Measurements from ENCODE around the gene KCNQ1. TPM values are rescaled to one million over a fixed set of nuclear protein-coding genes. Genes with fewer than 3 reads are reported as not detected.

The KCNQ1 gene
- total and polyA plus RNA-seq, 2 donors (not counting 1 experiment from before 2014, with no cell fraction given) = not detected

DNA sequence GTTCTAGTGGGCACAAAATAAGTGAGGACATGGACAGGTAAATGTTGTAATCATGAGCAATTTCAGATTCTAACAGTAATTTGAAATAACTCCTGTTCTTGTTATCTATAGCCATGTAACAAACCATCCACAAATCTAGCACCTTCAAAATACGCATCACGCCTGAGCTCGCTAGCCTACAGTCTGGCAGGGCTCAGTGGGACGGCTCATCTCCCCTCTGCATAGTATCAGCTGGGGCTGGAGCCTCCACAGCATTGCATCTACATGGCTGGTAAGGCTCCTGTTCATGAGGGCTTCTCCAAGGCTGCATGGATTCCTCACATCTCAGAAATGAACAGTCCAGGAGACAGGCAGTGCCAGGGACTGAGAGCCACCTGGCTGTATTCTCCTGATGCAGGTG lies 112.6 kb downstream of the KCNQ1 start:
- Histone ChIP-seq H3K27ac (ENCODE audit: insufficient read depth, low read length) (no peak overlapping the region), H3K4me3 (replicated peaks in 1 of 4; ENCODE audit: control extremely low read depth in 1 of 4, insufficient read depth in 1 of 4, low read depth in 3 of 4, low read length in 4 of 4) (no peak overlapping the region), H3K4me1 (ENCODE audit: control insufficient read depth, extremely low read depth, insufficient read depth, low read length) (no peaks in the 10 kb centered on the region), H3K4me2 (ENCODE audit: extremely low read depth, insufficient read depth, low read length) (no peak overlapping the region), H4K20me1 (ENCODE audit: control insufficient read depth, extremely low read depth, insufficient read depth, low read length) (no peaks in the 10 kb centered on the region), H3K79me2 (ENCODE audit: control insufficient read depth, insufficient read depth, low read length) (no peaks in the 10 kb centered on the region), H3K36me3 (ENCODE audit: control insufficient read depth, insufficient read depth, low read length) (no peaks in the 10 kb centered on the region), H3K27me3 (ENCODE audit: control insufficient read depth, insufficient read depth, low read length) (peaks cover 3% of the 10 kb centered on the region), H3K9ac (ENCODE audit: insufficient read depth, low read length) (no peak overlapping the region), H3K9me3 (ENCODE audit: control insufficient read depth, insufficient read depth, low read depth, low read length) (no peaks in the 10 kb centered on the region), H2AFZ (ENCODE audit: low read length) (no peak overlapping the region)
- TF ChIP-seq, protein P1, sequence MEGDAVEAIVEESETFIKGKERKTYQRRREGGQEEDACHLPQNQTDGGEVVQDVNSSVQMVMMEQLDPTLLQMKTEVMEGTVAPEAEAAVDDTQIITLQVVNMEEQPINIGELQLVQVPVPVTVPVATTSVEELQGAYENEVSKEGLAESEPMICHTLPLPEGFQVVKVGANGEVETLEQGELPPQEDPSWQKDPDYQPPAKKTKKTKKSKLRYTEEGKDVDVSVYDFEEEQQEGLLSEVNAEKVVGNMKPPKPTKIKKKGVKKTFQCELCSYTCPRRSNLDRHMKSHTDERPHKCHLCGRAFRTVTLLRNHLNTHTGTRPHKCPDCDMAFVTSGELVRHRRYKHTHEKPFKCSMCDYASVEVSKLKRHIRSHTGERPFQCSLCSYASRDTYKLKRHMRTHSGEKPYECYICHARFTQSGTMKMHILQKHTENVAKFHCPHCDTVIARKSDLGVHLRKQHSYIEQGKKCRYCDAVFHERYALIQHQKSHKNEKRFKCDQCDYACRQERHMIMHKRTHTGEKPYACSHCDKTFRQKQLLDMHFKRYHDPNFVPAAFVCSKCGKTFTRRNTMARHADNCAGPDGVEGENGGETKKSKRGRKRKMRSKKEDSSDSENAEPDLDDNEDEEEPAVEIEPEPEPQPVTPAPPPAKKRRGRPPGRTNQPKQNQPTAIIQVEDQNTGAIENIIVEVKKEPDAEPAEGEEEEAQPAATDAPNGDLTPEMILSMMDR (conservative IDR thresholded peaks at IDR 0.05 in 1 of 2, IDR thresholded peaks at IDR 0.05 in 1 of 2; ENCODE audit: low read depth in 1 of 2, low read length in 2 of 2) = no peak
- no peak for TF ChIP-seq EZH2 (IDR thresholded peaks at IDR 0.05; ENCODE audit: low read length, missing control alignments)
- DNase-seq (ENCODE audit: low read depth in 2 of 2) = no peak

DNA sequence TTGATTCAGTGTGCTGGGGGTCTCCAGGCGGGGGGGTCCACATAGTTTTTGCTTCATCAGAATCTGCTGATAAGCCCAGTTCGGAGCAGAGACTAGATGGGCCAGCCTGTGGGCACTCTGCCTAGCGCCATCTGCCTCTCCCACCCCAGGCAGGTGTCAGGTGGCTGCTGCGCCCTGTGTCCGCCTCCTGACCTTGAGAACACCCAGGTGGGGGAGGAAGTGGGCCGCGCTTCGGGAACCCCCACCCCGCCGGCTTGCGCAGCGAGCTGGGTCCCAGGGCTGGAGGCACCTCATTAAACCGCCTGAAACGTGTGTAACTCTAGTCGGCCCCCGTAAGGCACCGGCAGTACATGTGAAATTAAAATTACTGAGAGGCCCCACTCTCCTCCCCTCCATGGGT lies 113.6 kb downstream of the KCNQ1 start:
- no peaks in the 10 kb centered on the region for H4K20me1 ChIP-seq (ENCODE audit: control insufficient read depth, extremely low read depth, insufficient read depth, low read length)
- no peaks in the 10 kb centered on the region for H3K79me2 ChIP-seq (ENCODE audit: control insufficient read depth, insufficient read depth, low read length)
- H3K9me3 ChIP-seq (ENCODE audit: control insufficient read depth, insufficient read depth, low read depth, low read length) = no peaks in the 10 kb centered on the region
- H3K4me3 ChIP-seq (replicated peaks in 1 of 4; ENCODE audit: control extremely low read depth in 1 of 4, insufficient read depth in 1 of 4, low read depth in 3 of 4, low read length in 4 of 4) = no peak overlapping the region
- peaks cover 3% of the 10 kb centered on the region for H3K27me3 ChIP-seq (ENCODE audit: control insufficient read depth, insufficient read depth, low read length)
- TF ChIP-seq, protein P1 (conservative IDR thresholded peaks at IDR 0.05 in 1 of 2, IDR thresholded peaks at IDR 0.05 in 1 of 2; ENCODE audit: low read depth in 1 of 2, low read length in 2 of 2) = no peak
- no peak for TF ChIP-seq EZH2 (IDR thresholded peaks at IDR 0.05; ENCODE audit: low read length, missing control alignments)
- no peak overlapping the region for H3K27ac ChIP-seq (ENCODE audit: insufficient read depth, low read length)
- H3K9ac ChIP-seq (ENCODE audit: insufficient read depth, low read length) = no peak overlapping the region
- DNase-seq (ENCODE audit: low read depth in 2 of 2) = no peak
- H3K4me2 ChIP-seq (ENCODE audit: extremely low read depth, insufficient read depth, low read length) = no peak overlapping the region
- H2AFZ ChIP-seq (ENCODE audit: low read length) = no peak overlapping the region
- no peaks in the 10 kb centered on the region for H3K4me1 ChIP-seq (ENCODE audit: control insufficient read depth, extremely low read depth, insufficient read depth, low read length)
- H3K36me3 ChIP-seq (ENCODE audit: control insufficient read depth, insufficient read depth, low read length) = no peaks in the 10 kb centered on the region

DNA sequence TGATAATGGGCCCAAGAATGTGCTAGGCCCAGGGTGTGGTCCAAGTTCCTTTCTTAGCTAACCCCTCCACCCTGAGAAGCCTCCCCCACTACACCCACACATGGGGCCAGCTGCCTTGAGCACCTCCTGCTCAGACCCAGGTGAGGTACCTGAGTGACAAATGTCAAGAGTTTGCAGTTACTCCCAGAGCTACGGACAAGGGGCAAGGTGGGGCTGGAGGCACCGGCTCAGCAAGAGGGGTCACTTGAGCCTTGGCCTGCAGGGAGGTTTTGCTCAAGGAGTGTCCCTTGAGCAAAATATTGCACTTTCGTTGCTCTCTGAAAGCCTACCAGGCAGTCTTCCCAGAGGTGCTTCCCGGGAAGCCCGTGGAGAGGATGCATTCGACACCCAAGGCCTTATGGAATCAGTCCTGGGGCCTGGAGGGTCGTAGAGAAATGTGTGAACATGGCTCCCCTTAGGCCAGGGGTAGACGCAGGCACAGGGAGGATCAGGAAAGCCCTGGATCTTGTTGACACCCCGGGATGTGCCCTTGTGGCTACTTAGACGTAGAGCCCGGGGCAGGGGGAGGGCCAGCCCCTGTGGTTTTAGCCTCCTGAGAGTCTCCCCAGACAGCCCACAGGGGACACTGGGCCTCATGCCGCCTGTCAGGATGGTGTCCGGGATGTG lies 114.2 kb downstream of the KCNQ1 start:
- Histone ChIP-seq H3K4me1 (ENCODE audit: control insufficient read depth, extremely low read depth, insufficient read depth, low read length) (no peaks in the 10 kb centered on the region), H3K9me3 (ENCODE audit: control insufficient read depth, insufficient read depth, low read depth, low read length) (no peaks in the 10 kb centered on the region), H3K27me3 (ENCODE audit: control insufficient read depth, insufficient read depth, low read length) (peaks cover 3% of the 10 kb centered on the region), H3K36me3 (ENCODE audit: control insufficient read depth, insufficient read depth, low read length) (no peaks in the 10 kb centered on the region), H3K4me3 (replicated peaks in 1 of 4; ENCODE audit: control extremely low read depth in 1 of 4, insufficient read depth in 1 of 4, low read depth in 3 of 4, low read length in 4 of 4) (no peak overlapping the region), H4K20me1 (ENCODE audit: control insufficient read depth, extremely low read depth, insufficient read depth, low read length) (no peaks in the 10 kb centered on the region), H3K4me2 (ENCODE audit: extremely low read depth, insufficient read depth, low read length) (no peak overlapping the region), H3K27ac (ENCODE audit: insufficient read depth, low read length) (no peak overlapping the region), H2AFZ (ENCODE audit: low read length) (no peak overlapping the region), H3K79me2 (ENCODE audit: control insufficient read depth, insufficient read depth, low read length) (no peaks in the 10 kb centered on the region), H3K9ac (ENCODE audit: insufficient read depth, low read length) (no peak overlapping the region)
- no peak for DNase-seq (ENCODE audit: low read depth in 2 of 2)
- no peak for TF ChIP-seq EZH2 (IDR thresholded peaks at IDR 0.05; ENCODE audit: low read length, missing control alignments)
- TF ChIP-seq, protein P1 (conservative IDR thresholded peaks at IDR 0.05 in 1 of 2, IDR thresholded peaks at IDR 0.05 in 1 of 2; ENCODE audit: low read depth in 1 of 2, low read length in 2 of 2) = no peak

Measured in fibroblast of lung (primary cell).